KOPT-K1 (cell line): ENCODE results near the gene KATNB1.
A peak's percentile ranks its signal among the peaks of the same experiment; 100 is the strongest.
"Not testable (repeated sequence)": the region's sequence is repeated elsewhere in the genome, so short reads cannot be mapped to it uniquely, and the experiment has no call there.

Source experiments
- H3K27ac ChIP-seq: fragments of 200-600 bp; sonication (generic); 2 replicates; pipeline ENCODE4 v1.5.1; 2016; ENCODE audit warnings: antibody characterized with exemption, mild to moderate bottlenecking, low read depth, low read length; ENCODE audit not compliant: poor library complexity, severe bottlenecking
- H3K36me3 ChIP-seq: fragments of 200-600 bp; sonication (generic); 2 replicates; pipeline ENCODE4 v1.5.1; 2017; ENCODE audit warnings: antibody characterized with exemption, mild to moderate bottlenecking, low read length, moderate library complexity; ENCODE audit not compliant: insufficient read depth
- H3K9me3 ChIP-seq: fragments of 200-600 bp; sonication (generic); 2 replicates; pipeline ENCODE4 v1.5.1; 2017; ENCODE audit warnings: antibody characterized with exemption, low read length, mild to moderate bottlenecking; ENCODE audit not compliant: insufficient read depth, poor library complexity, severe bottlenecking

Gene KATNB1

GRCh38 chr16:57787519-57787905, 51.9 kb downstream of the KATNB1 start:
- Histone ChIP-seq H3K9me3 (no peaks in the 10 kb centered on the region), H3K36me3 (no peaks in the 10 kb centered on the region), H3K27ac (no peak overlapping the region)

- no peak overlapping the region for H3K27ac ChIP-seq
- H3K36me3 ChIP-seq, result no peaks in the 10 kb centered on the region
- no peaks in the 10 kb centered on the region for H3K9me3 ChIP-seq
Measured at GRCh38 chr16:57788252-57788841, 52.8 kb downstream of the KATNB1 start.

GRCh38 chr16:57788951-57789350, 53.4 kb downstream of the KATNB1 start:
- no peak overlapping the region for H3K27ac ChIP-seq
- H3K9me3 ChIP-seq, result no peaks in the 10 kb centered on the region
- H3K36me3 ChIP-seq, result no peaks in the 10 kb centered on the region

- H3K9me3 ChIP-seq, result no peaks in the 10 kb centered on the region
- peak overlapping the region; percentile 10 for H3K27ac ChIP-seq
- no peaks in the 10 kb centered on the region for H3K36me3 ChIP-seq
Measured at GRCh38 chr16:57791195-57791892, 55.8 kb downstream of the KATNB1 start.

- Histone ChIP-seq H3K9me3 (no peaks in the 10 kb centered on the region), H3K36me3 (no peaks in the 10 kb centered on the region), H3K27ac (peak overlapping the region; percentile 10)
Measured at GRCh38 chr16:57791893-57792461, 56.4 kb downstream of the KATNB1 start.

GRCh38 chr16:57794849-57795430, 59.4 kb downstream of the KATNB1 start:
- Histone ChIP-seq H3K9me3 (no peaks in the 10 kb centered on the region), H3K36me3 (no peaks in the 10 kb centered on the region), H3K27ac (no peak overlapping the region)

DNA sequence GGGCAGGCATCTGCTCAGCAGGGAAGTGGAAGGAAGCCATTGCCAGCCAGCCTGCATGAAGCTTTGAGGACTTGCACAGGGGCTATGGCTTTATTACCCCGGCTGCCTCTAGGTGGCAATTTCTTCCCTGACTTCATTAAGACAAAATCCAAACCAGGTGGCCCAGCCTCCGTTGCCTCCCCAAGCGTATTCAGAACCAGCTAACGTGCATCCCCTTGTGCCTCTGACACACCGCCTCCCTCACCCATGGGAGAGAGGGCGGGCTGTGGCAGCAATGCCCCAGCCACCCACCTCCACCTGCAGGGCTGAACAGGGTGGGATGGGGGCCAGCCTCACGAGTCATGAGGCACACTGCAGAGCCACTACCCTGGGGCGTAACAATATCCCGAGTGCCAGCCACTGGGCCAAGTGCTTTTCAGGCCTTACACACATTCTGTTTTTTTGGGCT, 59.9 kb downstream of the KATNB1 start:
- Histone ChIP-seq H3K27ac (no peak overlapping the region), H3K36me3 (no peaks in the 10 kb centered on the region), H3K9me3 (no peaks in the 10 kb centered on the region)

DNA sequence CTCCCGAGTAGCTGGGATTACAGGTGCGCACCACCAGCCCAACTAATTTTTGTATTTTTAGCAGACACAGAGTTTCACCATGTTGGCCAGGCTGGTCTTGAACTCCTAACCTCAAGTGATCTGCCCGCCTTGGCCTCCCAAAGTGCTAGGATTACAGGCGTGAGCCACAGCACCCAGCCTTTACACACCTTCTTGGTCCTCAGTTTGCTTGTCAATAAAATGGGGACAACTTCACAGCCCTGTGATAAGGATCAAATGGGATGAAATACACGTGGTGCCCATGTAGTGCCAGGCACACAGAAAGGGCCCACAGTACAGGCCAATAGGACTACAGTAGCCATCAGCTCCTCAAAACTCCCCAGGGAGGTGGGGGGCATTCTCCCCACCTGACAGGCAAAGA, 60.4 kb downstream of the KATNB1 start:
- not testable (repeated sequence) for H3K9me3 ChIP-seq, H3K27ac ChIP-seq, H3K36me3 ChIP-seq

- Histone ChIP-seq H3K27ac (no peak overlapping the region), H3K36me3 (no peaks in the 10 kb centered on the region), H3K9me3 (no peaks in the 10 kb centered on the region)
Measured at GRCh38 chr16:57797216-57797525, 61.6 kb downstream of the KATNB1 start.

GRCh38 chr16:57797526-57798266, 62.1 kb downstream of the KATNB1 start:
- Histone ChIP-seq H3K9me3 (no peaks in the 10 kb centered on the region), H3K36me3 (no peaks in the 10 kb centered on the region), H3K27ac (no peak overlapping the region)

GRCh38 chr16:57798267-57798810, 62.8 kb downstream of the KATNB1 start:
- H3K36me3 ChIP-seq, result no peaks in the 10 kb centered on the region
- H3K27ac ChIP-seq, result no peak overlapping the region
- H3K9me3 ChIP-seq, result no peaks in the 10 kb centered on the region

DNA sequence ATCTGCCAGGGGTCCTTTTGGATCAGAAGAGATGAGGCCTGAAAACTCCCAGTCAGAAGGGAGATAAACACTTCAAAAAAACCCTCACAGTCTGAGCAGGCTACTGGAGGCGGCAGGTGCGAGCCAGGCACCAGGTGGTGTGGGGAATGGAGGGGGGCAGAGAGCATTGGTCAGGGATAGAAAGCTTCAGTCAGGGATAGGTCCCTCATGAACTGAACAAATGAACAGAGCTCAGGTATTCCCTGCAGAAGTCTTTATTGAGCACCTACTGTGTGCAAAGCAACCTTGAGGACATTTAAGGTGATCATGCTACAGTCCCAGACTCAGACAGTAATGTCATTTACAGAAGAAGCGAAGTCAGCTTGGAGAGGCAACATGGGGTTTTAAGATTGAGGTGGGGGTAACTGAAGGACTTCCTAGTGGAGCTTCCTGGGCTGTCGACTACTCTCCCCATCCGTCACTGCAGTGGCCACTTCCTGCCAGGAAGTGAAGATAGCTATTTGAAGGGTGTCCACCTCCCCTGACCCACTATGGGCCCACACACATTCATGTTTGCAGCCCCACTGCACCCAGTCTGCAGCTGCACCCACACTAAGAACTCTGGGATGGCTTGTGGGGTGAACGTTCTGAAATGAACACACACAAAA, 63.5 kb downstream of the KATNB1 start:
- Histone ChIP-seq H3K36me3 (no peaks in the 10 kb centered on the region), H3K27ac (peak overlapping the region; percentile 29), H3K9me3 (no peaks in the 10 kb centered on the region)

DNA sequence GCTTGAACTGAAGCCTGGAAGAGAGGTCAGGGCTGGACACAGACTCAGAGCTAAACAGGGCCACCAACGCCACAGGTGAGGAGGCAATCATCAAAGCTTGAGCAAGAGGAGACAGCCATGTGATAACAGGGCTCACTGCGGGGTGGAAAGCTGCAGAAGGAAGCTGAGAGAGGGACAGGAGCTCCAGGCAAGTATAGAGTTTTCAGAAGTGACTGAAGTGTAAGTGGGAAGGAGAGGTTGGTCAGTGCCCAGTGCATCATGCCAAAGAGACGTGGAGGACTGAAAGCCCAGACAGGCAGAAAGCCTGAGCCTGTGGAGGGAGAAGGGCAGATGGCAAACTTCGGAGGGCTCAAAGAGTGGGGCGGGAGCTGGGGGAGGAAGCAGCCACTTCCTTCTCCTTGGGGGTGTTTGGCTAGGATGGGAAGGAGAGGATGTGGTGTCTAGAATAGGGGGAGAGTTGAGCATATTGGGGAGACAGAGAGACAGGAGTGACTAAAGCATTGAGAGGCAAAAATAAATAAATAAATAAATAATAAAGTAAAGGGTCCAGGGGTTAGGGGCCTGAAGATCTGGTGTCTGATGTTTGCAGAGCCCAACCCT, 64.1 kb downstream of the KATNB1 start:
- peak overlapping the region; percentile 29 for H3K27ac ChIP-seq
- H3K36me3 ChIP-seq, result no peaks in the 10 kb centered on the region
- H3K9me3 ChIP-seq, result no peaks in the 10 kb centered on the region
